GM12878 (cell line): ENCODE data around the gene TMBIM1. TPM values are rescaled to one million over a fixed set of nuclear protein-coding genes. Genes with fewer than 3 reads are reported as not detected.

ENCODE experiments used
- ATAC-seq: fragments of 200-7000 bp; cut with Tn5 transposase; 3 replicates; pipeline ENCODE4 v1.9.1; 2020; ENCODE audit warnings: mild to moderate bottlenecking, moderate library complexity
- BruUV-seq: library from RNA; stranded (reverse); fragments of 400-500 nt; replicated peaks from 2 replicates; lab custom pipeline; 2021; lab: Mats Ljungman, UMichigan
- CTCF ChIA-PET: fragments of 300-600 bp; sonication (Branson Sonifier 250); formaldehyde crosslinking; extraction: SDS; loops from one replicate; lab custom pipeline; 2021; ENCODE audit warnings: inconsistent platforms; lab: Yijun Ruan, JAX
- POLR2A ChIA-PET: fragments of 350-600 bp; formaldehyde crosslinking; extraction: SDS; loops from one replicate; lab custom pipeline; 2021; ENCODE audit warnings: inconsistent platforms; lab: Charles Lee
- RAD21 ChIA-PET: fragments of 300-600 bp; sonication (Branson Sonifier 250); formaldehyde crosslinking; loops from one replicate; lab custom pipeline; 2023; ENCODE audit warnings: antibody characterized with exemption; ENCODE audit not compliant: unreplicated experiment; lab: Charles Lee
- SMC1A ChIA-PET: fragments of 300-600 bp; sonication (Branson Sonifier 250); formaldehyde crosslinking; loops from one replicate; lab custom pipeline; 2023; ENCODE audit not compliant: unreplicated experiment, uncharacterized antibody; lab: Charles Lee
- DNase-seq: peaks from one replicate; pipeline ENCODE4 v3.0.0-alpha.2; 2011; ENCODE audit warnings: low read depth, low spot score
- FAIRE-seq: peaks from 3 replicates; lab custom pipeline; 2011; peaks lifted over from hg19 to GRCh38; lab: Jason Lieb, UNC
- H2AFZ ChIP-seq: 2 replicates; pipeline ENCODE4 v1.6.0; 2011; ENCODE audit warnings: low read depth, low read length, control low read depth; ENCODE audit not compliant: control insufficient read depth
- H3K27ac ChIP-seq: 2 replicates; pipeline ENCODE4 v1.5.1; 2011; ENCODE audit warnings: control low read depth; ENCODE audit not compliant: control insufficient read depth, insufficient read depth
- H3K27me3 ChIP-seq, 2 experiments: replicated peaks in 1 of 2; 2 replicates each; pipeline versions ENCODE4 v1.6.0 to v1.6.1; 2011; ENCODE audit warnings: low read length in 1 of 2; ENCODE audit not compliant: control insufficient read depth in 2 of 2, insufficient read depth in 2 of 2
- H3K36me3 ChIP-seq, 2 experiments: 2 replicates each; pipeline ENCODE4 v1.5.1; 2011; ENCODE audit warnings: low read length in 1 of 2; ENCODE audit not compliant: control insufficient read depth in 2 of 2, insufficient read depth in 2 of 2
- H3K4me1 ChIP-seq: 2 replicates; pipeline ENCODE4 v1.6.1; 2011; ENCODE audit warnings: mild to moderate bottlenecking, low read length, moderate library complexity, mixed read lengths; ENCODE audit not compliant: control insufficient read depth, insufficient read depth
- H3K4me2 ChIP-seq: 2 replicates; pipeline ENCODE4 v1.6.0; 2011; ENCODE audit warnings: control low read depth; ENCODE audit not compliant: control insufficient read depth, insufficient read depth
- H3K4me3 ChIP-seq: fragments of 200-600 bp; sonication (generic); 2 replicates; pipeline ENCODE4 v1.5.1; 2016
- H3K79me2 ChIP-seq: 2 replicates; pipeline ENCODE4 v1.6.0; 2011; ENCODE audit warnings: low read length; ENCODE audit not compliant: control insufficient read depth, insufficient read depth
- H3K9ac ChIP-seq: 2 replicates; pipeline ENCODE4 v1.8.0; 2011; ENCODE audit warnings: low read length, control low read depth, mixed read lengths; ENCODE audit not compliant: control insufficient read depth, insufficient read depth
- H3K9me3 ChIP-seq: replicated peaks from 3 replicates; pipeline ENCODE4 v1.5.1; 2011; ENCODE audit warnings: mild to moderate bottlenecking, low read length; ENCODE audit not compliant: control insufficient read depth, insufficient read depth
- H4K20me1 ChIP-seq: 2 replicates; pipeline ENCODE4 v1.6.0; 2011; ENCODE audit not compliant: control insufficient read depth, insufficient read depth
- BCL11A ChIP-seq: IDR thresholded peaks from 2 replicates; pipeline ENCODE4 v1.6.1; 2011; ENCODE audit warnings: low read depth, low read length
- CEBPB ChIP-seq, 2 experiments: fragments of 150-350 bp in 1 of 2; IDR thresholded peaks; 2 replicates each; pipeline ENCODE4 v1.6.1; 2012 to 2014; ENCODE audit warnings: low read depth in 2 of 2, low read length in 2 of 2, borderline replicate concordance in 1 of 2, inconsistent platforms in 1 of 2
- POLR2AphosphoS5 ChIP-seq: IDR thresholded peaks from 2 replicates; pipeline ENCODE4 v1.6.1; 2011; ENCODE audit warnings: mild to moderate bottlenecking, low read length, inconsistent platforms
- RBBP5 ChIP-seq: fragments of 200-600 bp; sonication (generic); conservative IDR thresholded peaks from 2 replicates; pipeline ENCODE4 v1.6.1; 2016
- SIX5 ChIP-seq: IDR thresholded peaks from 2 replicates; pipeline ENCODE4 v1.6.1; 2011; ENCODE audit warnings: mild to moderate bottlenecking, low read depth, low read length, moderate library complexity; ENCODE audit not compliant: severe bottlenecking
- SPI1 ChIP-seq: IDR thresholded peaks from 2 replicates; pipeline ENCODE4 v1.6.1; 2011; ENCODE audit warnings: low read depth, mild to moderate bottlenecking, low read length, moderate library complexity, borderline replicate concordance; ENCODE audit not compliant: insufficient read depth
- SUZ12 ChIP-seq: fragments of 200-600 bp; sonication (generic); IDR thresholded peaks from one replicate; pipeline ENCODE4 v1.6.1; 2018; ENCODE audit warnings: antibody characterized with exemption, mild to moderate bottlenecking; ENCODE audit not compliant: unreplicated experiment
- WGBS: methylation state at CpG from one replicate; pipeline ENCODE4 v1.1.6; 2016; ENCODE audit warnings: low lambda C conversion rate; ENCODE audit not compliant: insufficient replicate concordance, insufficient coverage; ENCODE audit errors: missing lambda C conversion rate; 5-methylcytosine and 5-hydroxymethylcytosine counted together
- in situ Hi-C: fragments of 300-500 bp; cut with MboI; formaldehyde crosslinking; loops from 9 replicates; pipeline ENCODE4 v1.14.3; 2018; ENCODE audit warnings: mixed read lengths
- intact Hi-C: fragments of 100-400 bp; cut with micrococcal nuclease; formaldehyde crosslinking; loops from one replicate; pipeline ENCODE4 v1.14.2; 2022; ENCODE audit not compliant: unreplicated experiment
- polyA plus RNA-seq, 11 experiments: library from polyadenylated mRNA; depleted of rRNA in 4 of 11; unstranded in 6 of 11; stranded (reverse) in 5 of 11; fragments of >200 nt; fragmentation: Nextera tagmentation in 4 of 11; fragmentation: Illumina TruSeq in 1 of 11; extraction: Ambion mirVana in 4 of 11; extraction: Trizol in 1 of 11; gene quantifications; 1 replicate in 1 of 11; 2 replicates in 10 of 11; pipeline versions ENCODE4 v1.2.1 to v1.2.3, GENCODE V29; 2011 to 2016; ENCODE audit warnings: inconsistent platforms in 2 of 11, missing spikeins in 2 of 11, low read depth in 1 of 11
- total RNA-seq, 4 experiments: library from RNA; depleted of rRNA in 3 of 4; stranded (reverse); fragments of >200 nt in 3 of 4; fragmentation: Illumina TruSeq in 1 of 4; extraction: Trizol in 1 of 4; gene quantifications; 2 replicates each; pipeline versions ENCODE4 v1.2.1 to v1.2.3, GENCODE V29; 2013 to 2021
- TF ChIP-seq, protein P1 (sequence below): fragments of 450-650 bp; IDR thresholded peaks from 2 replicates; pipeline ENCODE4 v1.6.1; 2014; ENCODE audit warnings: mild to moderate bottlenecking
- TF ChIP-seq, protein P2 (sequence below): fragments of 450-650 bp; formaldehyde crosslinking; IDR thresholded peaks from 2 replicates; pipeline ENCODE4 v1.4.0; 2020; ENCODE audit warnings: mild to moderate bottlenecking, moderate library complexity
- TF ChIP-seq, protein P3 (sequence below): fragments of 150-350 bp; IDR thresholded peaks from 2 replicates; pipeline ENCODE4 v1.6.1; 2014; ENCODE audit warnings: mild to moderate bottlenecking, low read depth, low read length
- TF ChIP-seq, protein P4 (sequence below): IDR thresholded peaks from 2 replicates; pipeline ENCODE4 v1.6.1; 2012; ENCODE audit warnings: mild to moderate bottlenecking, low read depth, low read length

The TMBIM1 gene
- total and polyA plus RNA-seq, 10 of the 15 experiments (the other 5 are each of a cell fraction or from before 2014, with no cell fraction given), result 6.1 to 38.3 (median 26.2) TPM

- no peaks in the 10 kb centered on the region for H4K20me1 ChIP-seq
- intact Hi-C loops, result no loop called here
- ChIA-PET CTCF (interaction anchor here (0.7 to 7.0 kb wide), 8 partner anchors 9 to 373 kb away, joined by 3 to 154 read pairs (median 4); partner anchors contain the start of genes CATIP and TMBIM1), POLR2A (interaction anchor here (0.6 to 6.8 kb wide), 3 partner anchors 11 to 320 kb away, joined by 5 to 84 read pairs (median 9); no protein-coding TSS in a partner anchor), SMC1A (interaction anchor here (0.9 to 7.6 kb wide), 5 partner anchors 13 to 90 kb away, joined by 3 to 194 read pairs (median 4); partner anchors contain the start of gene TMBIM1), RAD21 (interaction anchor here (1.4 to 7.3 kb wide), 3 partner anchors 9 to 81 kb away, joined by 3 to 141 read pairs (median 6); partner anchors contain the start of gene CATIP)
- peaks cover 9% of the 10 kb centered on the region for H3K79me2 ChIP-seq
- DNase-seq, result no peak
- no peak overlapping the region for H3K9ac ChIP-seq
- no peak overlapping the region for H3K4me3 ChIP-seq
- no TSS peak for BruUV-seq
- H2AFZ ChIP-seq, result no peak overlapping the region
- ATAC-seq, result no peak
- no peak for FAIRE-seq
- WGBS, result 94% methylated on average over 9 of the region's 9 CpGs
- H3K9me3 ChIP-seq, result no peaks in the 10 kb centered on the region
- in situ Hi-C loops, result loop anchor here (25.0 kb wide), 1 partner anchor 112 kb away; the partner anchor contains the start of genes CTDSP1 and SLC11A1
- peaks cover 15% of the 10 kb centered on the region for H3K4me1 ChIP-seq
- H3K27ac ChIP-seq, result no peak overlapping the region
- peaks cover 28% of the 10 kb centered on the region in 2 experiments for H3K36me3 ChIP-seq
- TF ChIP-seq, protein P1, sequence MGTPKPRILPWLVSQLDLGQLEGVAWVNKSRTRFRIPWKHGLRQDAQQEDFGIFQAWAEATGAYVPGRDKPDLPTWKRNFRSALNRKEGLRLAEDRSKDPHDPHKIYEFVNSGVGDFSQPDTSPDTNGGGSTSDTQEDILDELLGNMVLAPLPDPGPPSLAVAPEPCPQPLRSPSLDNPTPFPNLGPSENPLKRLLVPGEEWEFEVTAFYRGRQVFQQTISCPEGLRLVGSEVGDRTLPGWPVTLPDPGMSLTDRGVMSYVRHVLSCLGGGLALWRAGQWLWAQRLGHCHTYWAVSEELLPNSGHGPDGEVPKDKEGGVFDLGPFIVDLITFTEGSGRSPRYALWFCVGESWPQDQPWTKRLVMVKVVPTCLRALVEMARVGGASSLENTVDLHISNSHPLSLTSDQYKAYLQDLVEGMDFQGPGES, result no peak
- no peak for TF ChIP-seq RBBP5
- TF ChIP-seq, protein P2, sequence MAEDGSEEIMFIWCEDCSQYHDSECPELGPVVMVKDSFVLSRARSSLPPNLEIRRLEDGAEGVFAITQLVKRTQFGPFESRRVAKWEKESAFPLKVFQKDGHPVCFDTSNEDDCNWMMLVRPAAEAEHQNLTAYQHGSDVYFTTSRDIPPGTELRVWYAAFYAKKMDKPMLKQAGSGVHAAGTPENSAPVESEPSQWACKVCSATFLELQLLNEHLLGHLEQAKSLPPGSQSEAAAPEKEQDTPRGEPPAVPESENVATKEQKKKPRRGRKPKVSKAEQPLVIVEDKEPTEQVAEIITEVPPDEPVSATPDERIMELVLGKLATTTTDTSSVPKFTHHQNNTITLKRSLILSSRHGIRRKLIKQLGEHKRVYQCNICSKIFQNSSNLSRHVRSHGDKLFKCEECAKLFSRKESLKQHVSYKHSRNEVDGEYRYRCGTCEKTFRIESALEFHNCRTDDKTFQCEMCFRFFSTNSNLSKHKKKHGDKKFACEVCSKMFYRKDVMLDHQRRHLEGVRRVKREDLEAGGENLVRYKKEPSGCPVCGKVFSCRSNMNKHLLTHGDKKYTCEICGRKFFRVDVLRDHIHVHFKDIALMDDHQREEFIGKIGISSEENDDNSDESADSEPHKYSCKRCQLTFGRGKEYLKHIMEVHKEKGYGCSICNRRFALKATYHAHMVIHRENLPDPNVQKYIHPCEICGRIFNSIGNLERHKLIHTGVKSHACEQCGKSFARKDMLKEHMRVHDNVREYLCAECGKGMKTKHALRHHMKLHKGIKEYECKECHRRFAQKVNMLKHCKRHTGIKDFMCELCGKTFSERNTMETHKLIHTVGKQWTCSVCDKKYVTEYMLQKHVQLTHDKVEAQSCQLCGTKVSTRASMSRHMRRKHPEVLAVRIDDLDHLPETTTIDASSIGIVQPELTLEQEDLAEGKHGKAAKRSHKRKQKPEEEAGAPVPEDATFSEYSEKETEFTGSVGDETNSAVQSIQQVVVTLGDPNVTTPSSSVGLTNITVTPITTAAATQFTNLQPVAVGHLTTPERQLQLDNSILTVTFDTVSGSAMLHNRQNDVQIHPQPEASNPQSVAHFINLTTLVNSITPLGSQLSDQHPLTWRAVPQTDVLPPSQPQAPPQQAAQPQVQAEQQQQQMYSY (CRISPR knock-in tag), result no peak
- TF ChIP-seq, protein P3, sequence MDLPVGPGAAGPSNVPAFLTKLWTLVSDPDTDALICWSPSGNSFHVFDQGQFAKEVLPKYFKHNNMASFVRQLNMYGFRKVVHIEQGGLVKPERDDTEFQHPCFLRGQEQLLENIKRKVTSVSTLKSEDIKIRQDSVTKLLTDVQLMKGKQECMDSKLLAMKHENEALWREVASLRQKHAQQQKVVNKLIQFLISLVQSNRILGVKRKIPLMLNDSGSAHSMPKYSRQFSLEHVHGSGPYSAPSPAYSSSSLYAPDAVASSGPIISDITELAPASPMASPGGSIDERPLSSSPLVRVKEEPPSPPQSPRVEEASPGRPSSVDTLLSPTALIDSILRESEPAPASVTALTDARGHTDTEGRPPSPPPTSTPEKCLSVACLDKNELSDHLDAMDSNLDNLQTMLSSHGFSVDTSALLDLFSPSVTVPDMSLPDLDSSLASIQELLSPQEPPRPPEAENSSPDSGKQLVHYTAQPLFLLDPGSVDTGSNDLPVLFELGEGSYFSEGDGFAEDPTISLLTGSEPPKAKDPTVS, result no peak
- no peak for TF ChIP-seq CEBPB (IDR thresholded peaks at IDR 0.05; ENCODE audit: borderline replicate concordance in 1 of 2, low read depth in 2 of 2, low read length in 2 of 2)
- no peak for TF ChIP-seq SPI1
- no peak for TF ChIP-seq SIX5
- no peak for TF ChIP-seq POLR2AphosphoS5
- TF ChIP-seq SUZ12, result no peak
- no peak for TF ChIP-seq BCL11A
- TF ChIP-seq, protein P4, sequence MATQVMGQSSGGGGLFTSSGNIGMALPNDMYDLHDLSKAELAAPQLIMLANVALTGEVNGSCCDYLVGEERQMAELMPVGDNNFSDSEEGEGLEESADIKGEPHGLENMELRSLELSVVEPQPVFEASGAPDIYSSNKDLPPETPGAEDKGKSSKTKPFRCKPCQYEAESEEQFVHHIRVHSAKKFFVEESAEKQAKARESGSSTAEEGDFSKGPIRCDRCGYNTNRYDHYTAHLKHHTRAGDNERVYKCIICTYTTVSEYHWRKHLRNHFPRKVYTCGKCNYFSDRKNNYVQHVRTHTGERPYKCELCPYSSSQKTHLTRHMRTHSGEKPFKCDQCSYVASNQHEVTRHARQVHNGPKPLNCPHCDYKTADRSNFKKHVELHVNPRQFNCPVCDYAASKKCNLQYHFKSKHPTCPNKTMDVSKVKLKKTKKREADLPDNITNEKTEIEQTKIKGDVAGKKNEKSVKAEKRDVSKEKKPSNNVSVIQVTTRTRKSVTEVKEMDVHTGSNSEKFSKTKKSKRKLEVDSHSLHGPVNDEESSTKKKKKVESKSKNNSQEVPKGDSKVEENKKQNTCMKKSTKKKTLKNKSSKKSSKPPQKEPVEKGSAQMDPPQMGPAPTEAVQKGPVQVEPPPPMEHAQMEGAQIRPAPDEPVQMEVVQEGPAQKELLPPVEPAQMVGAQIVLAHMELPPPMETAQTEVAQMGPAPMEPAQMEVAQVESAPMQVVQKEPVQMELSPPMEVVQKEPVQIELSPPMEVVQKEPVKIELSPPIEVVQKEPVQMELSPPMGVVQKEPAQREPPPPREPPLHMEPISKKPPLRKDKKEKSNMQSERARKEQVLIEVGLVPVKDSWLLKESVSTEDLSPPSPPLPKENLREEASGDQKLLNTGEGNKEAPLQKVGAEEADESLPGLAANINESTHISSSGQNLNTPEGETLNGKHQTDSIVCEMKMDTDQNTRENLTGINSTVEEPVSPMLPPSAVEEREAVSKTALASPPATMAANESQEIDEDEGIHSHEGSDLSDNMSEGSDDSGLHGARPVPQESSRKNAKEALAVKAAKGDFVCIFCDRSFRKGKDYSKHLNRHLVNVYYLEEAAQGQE, result no peak
- no peak overlapping the region for H3K4me2 ChIP-seq
- no peaks in the 10 kb centered on the region for H3K27me3 ChIP-seq
Observed at GRCh38 chr2:218275371-218276072, 16.8 kb downstream of the TMBIM1 start.
